Measurements from ENCODE around the gene GP1BA.

The GP1BA gene

GRCh38 chr17:4973256-4974114 lies 41.4 kb downstream of the GP1BA start:
- DNase-seq (ENCODE audit: low read depth in 2 of 2): no peak

DNA sequence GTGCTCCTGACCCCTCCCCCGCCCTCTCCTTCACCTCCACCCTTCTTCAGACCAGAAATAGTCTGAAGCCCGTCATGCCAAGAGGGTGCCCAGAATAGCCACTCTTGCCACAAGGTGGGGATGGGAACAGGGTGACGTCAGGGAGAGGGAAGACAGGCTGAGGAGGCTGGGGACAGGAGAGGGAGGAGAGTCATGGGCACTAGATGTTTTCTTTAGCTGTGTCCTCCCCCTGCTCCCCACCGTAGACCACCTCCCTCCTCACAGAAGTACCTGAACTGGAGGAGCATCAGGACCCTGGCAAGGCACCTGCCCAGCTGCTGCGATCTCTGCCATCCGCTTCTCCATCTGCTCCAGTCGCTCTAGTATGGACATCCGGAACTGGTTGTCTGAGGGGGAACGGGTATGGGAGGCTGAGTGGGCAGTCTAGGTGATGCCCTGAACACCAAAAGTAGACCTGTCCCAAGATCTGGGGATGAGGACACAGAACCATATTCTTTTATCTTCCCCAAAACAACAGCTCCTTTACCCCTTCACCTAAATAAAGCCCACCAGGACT lies 42.1 kb downstream of the GP1BA start:
- no peak for DNase-seq (ENCODE audit: low read depth in 2 of 2)

GRCh38 chr17:4978726-4979125 lies 46.6 kb downstream of the GP1BA start:
- no peak for DNase-seq (ENCODE audit: low read depth in 2 of 2)

- DNase-seq (ENCODE audit: low read depth in 2 of 2): no peak
Measured at GRCh38 chr17:4980644-4981216, 48.7 kb downstream of the GP1BA start.

DNA sequence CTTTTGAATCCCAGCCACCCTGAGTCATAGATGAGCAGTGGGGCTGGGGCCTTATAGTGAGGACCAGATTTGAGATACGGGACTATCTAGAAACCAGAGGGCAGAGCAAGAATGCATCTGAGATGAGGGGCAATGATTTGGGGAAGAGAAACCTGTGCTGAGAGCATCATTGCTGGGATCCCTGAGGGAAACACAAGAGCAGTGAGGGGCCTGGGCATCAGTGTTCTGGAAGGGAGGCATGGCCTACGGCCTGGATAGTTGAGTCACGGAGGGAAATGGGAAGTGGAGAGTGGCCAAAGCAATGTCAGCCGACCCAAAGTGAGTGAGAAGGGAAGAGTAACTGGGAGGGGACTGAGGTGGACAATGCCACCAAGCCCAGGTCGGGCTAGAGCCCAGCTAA lies 50.2 kb downstream of the GP1BA start:
- no peak for DNase-seq (ENCODE audit: low read depth in 2 of 2)
